Measurements from ENCODE around the gene CD300LD.

- TF ChIP-seq CHD2 (IDR thresholded peaks at IDR 0.05; ENCODE audit: low read length, partially characterized antibody) (no peak), CTCF (IDR thresholded peaks at IDR 0.05) (no peak), JUND (IDR thresholded peaks at IDR 0.05) (no peak), YY1 (IDR thresholded peaks at IDR 0.05; ENCODE audit: low read depth) (no peak), GABPA (IDR thresholded peaks at IDR 0.05; ENCODE audit: low read depth) (no peak), SIN3A (IDR thresholded peaks at IDR 0.05; ENCODE audit: borderline replicate concordance, low read depth, low read length) (no peak), USF2 (IDR thresholded peaks at IDR 0.05; ENCODE audit: borderline replicate concordance, low read depth, low read length) (no peak), SMC3 (IDR thresholded peaks at IDR 0.05; ENCODE audit: low read depth, low read length) (no peak), FOXM1 (IDR thresholded peaks at IDR 0.05; ENCODE audit: low read depth) (no peak), EP300 (IDR thresholded peaks at IDR 0.05; ENCODE audit: borderline replicate concordance in 1 of 2, low read depth in 1 of 2, low read length in 1 of 2) (no peak), POLR2AphosphoS5 (IDR thresholded peaks at IDR 0.05; ENCODE audit: low read depth, low read length) (no peak), MXI1 (IDR thresholded peaks at IDR 0.05; ENCODE audit: low read depth, low read length) (no peak)
Measured at GRCh38 chr17:74607221-74607620, 15.1 kb upstream of the CD300LD start.
